GM18867 (cell line): ENCODE data around the gene ZNF235.
"Not testable (repeated sequence)": the region's sequence is repeated elsewhere in the genome, so short reads cannot be mapped to it uniquely, and the experiment has no call there.

Experiments used
- ATAC-seq: cut with Tn5 transposase; IDR thresholded peaks from one replicate; pipeline ENCODE4 v1.9.1; 2021; ENCODE audit warnings: mild to moderate bottlenecking, moderate library complexity; ENCODE audit not compliant: unreplicated experiment

ZNF235 gene

GRCh38 chr19:44304659-44305193 is at the start of gene ZNF235:
TSS of gene ZNF235 (minus strand) at chr19:44305025. CDS start at chr19:44303404, 1,621 bp downstream.
- peak; percentile 90 for ATAC-seq

GRCh38 chr19:44346556-44346955 is 41.7 kb upstream of the ZNF235 start:
- ATAC-seq = no peak

DNA sequence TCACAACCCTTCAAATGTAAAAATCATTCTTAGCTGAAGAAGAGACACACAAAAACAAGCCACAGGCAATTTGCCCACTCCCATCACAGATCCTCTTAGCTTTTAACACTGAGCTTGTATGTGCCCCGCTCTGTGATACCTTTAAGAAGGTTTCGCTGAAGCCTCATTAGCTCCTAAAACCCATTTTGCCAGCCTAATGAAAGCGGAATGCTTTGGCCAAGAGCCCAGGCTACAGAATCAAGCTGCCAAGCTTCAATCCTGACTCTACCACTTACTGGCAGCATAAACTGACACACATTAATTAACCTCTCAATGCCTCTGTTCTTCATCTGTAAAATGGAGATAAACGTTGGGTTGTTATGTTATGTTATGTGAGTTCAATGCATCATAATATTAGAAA is 41.1 kb upstream of the ZNF235 start:
- ATAC-seq = no peak

- no peak for ATAC-seq
Measured at GRCh38 chr19:44344255-44344654, 39.4 kb upstream of the ZNF235 start.

GRCh38 chr19:44341794-44342193 is 37.0 kb upstream of the ZNF235 start:
- ATAC-seq = no peak

- ATAC-seq = not testable (repeated sequence)
Measured at GRCh38 chr19:44334639-44335038, 29.8 kb upstream of the ZNF235 start.

GRCh38 chr19:44332145-44332544 is 27.3 kb upstream of the ZNF235 start:
- ATAC-seq = no peak

GRCh38 chr19:44315883-44316282 is 11.1 kb upstream of the ZNF235 start:
- no peak for ATAC-seq

- no peak for ATAC-seq
Measured at GRCh38 chr19:44313231-44313630, 8.4 kb upstream of the ZNF235 start.

DNA sequence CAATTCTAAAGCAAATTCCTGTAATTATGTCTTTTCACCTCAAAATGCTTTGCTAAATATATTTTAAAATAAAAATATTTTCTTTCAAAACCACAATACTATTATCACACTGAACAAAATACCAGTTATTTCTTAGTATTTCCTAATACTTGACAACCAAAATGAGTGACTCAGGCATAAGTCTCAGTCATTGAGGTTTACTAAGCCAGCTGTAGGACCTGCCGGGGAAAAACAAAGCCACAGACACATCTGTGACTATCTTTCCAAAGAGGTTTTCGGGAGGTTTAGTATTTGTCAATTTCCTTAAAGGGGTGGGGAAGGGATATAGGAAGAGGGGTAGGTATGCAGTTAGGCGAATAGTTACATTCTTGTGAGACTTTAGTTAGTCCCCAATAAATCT is 3.2 kb upstream of the ZNF235 start:
- ATAC-seq = no peak

DNA sequence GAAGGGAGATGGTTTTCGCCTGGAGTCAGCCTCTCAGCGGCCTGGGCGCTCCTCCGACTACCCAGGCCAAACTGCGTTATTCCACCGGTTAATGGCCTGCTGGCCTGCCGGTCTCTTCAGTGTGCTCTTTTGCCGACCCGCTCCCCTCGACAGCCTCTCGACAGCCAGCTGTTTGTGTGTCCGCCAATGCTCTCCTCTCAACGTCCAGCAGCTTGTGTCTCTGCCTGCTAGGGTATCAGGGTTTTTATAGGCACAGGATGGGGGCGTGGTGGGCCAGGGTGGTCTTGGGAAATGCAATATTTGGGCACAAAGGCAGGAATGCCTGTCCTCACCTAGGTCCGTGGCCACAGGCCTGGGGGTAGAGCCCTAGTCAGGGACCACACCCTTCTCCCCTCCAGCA is 1.5 kb upstream of the ZNF235 start:
- ATAC-seq = no peak

DNA sequence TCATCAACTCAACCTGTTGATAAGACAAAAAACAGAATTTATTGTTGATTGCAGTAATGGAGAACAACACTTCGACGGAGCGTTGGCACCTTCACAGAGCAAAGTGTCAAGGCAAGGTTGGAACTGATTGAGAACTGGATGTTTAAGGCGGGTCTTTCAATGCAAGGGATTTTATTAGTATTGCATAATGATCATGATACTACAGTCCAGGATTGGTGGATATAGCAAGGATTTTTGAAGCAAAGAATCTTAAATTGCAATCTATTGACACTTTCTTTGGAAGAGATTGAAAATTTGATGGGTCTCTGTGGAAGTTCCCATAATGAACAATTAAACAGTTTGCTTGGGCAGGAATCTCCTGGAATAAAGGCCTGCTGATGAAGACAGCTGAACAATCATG is 632 bp upstream of the ZNF235 start:
- no peak for ATAC-seq

DNA sequence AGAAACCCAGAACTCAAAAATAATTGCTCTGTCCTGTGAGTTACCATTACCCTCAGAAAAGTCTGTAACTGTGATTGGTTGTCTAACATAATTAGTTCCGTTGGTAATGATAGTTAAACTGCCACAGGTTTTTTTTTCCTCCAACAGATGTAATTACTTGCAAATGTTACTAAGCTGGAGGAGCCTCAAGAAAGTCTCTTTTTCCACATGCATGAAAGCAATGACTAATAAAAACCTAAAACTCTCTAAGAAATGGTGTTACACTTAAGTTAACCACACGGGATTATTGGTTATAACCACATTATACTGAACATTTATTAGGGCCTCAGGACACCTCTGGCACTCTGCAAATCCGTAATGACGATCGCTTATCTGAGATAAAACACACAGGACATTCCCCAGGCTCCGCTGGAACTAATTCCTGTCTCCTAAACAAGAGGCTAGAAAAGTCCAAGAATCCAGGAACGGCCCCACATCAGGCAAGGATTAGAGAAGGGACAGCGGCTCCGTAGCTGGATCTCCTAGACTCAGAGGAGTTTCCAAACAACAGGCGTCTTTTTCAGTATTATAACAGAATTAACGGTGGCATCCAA is 753 bp downstream of the ZNF235 start:
- ATAC-seq = no peak

GRCh38 chr19:44303320-44303719 is 1.5 kb downstream of the ZNF235 start:
- no peak for ATAC-seq

DNA sequence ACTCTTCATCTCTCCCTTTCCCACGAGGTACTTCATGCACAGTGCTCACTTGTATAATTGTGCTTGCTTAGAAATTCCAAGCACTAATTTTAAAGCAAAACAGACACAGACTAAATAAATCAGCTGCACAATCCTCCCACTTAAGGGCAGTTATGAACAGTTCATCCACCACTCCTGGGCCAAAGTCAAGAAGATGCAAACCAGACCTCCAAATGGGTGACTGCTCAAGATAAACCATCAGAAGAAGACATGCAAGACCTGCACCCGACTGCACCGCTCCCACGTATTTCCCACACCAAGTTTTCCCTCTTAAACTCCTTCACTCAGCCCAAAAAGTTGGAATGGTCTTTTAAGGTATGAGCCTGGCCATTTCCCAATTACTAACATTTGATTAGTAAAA is 19.9 kb downstream of the ZNF235 start:
- no peak for ATAC-seq

- ATAC-seq = no peak
Measured at GRCh38 chr19:44282846-44283245, 22.0 kb downstream of the ZNF235 start.

DNA sequence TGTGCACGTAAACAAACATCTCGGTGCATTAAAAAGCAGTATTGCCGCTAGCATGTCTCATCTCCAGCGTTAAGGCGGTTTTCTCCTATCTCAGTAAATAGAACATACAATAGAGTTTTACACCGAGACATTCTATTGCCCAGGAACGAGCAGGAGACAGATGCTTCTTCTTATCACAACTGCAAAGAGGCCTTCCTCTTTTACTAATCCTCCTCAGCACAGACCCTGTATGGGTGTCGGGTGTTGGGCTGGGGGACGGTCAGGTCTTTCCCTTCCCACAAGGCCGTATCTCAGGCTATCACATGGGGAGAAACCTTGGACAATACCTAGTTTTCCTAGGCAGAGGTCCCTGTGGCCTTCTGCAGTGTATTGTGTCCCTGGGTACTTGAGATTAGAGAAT is 23.9 kb downstream of the ZNF235 start:
- no peak for ATAC-seq

DNA sequence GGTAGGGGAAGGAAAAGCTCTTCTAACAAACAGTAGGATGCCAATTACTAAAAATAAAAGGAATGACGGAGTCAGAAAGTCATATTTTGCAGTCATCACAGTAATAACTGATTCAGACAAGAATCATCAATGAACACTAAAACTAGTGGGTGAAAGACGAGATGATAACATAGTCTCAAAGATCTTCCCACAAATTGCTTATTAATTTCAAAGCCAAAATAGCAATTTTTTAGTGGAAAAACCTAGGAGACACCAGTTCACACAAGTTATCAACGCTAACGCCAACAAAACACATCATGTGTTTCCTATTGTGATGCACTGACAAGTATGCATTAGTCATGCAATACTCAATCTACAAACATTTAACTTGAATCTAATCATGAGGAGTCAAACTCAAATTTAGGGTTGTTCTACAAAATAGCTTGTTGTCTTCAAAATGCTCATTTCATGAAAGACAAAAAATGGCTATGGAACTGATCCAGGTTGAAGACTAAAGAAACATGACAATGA is 26.6 kb downstream of the ZNF235 start:
- no peak for ATAC-seq

DNA sequence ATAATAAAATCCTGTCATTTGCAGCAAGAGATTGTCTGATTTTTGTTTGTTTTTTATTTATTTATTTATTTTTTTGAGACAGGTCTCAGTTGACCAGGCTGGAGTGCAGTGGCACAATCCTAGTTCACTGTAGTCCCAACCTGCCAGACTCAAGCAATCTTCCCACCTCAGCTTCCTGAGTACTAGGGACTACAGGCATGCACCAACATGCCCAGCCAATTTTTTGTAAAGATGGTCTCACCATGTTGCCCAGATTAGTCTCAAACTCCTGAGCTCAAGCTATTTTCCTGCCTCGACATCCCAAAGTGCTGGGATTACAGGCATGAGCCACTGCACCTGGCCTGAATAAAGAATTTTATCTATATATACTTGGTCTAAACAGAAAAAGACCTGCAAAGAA is 27.5 kb downstream of the ZNF235 start:
- no peak for ATAC-seq

- ATAC-seq = no peak
Measured at GRCh38 chr19:44260695-44261446, 44.0 kb downstream of the ZNF235 start.

- no peak for ATAC-seq
Measured at GRCh38 chr19:44260343-44260681, 44.5 kb downstream of the ZNF235 start.

DNA sequence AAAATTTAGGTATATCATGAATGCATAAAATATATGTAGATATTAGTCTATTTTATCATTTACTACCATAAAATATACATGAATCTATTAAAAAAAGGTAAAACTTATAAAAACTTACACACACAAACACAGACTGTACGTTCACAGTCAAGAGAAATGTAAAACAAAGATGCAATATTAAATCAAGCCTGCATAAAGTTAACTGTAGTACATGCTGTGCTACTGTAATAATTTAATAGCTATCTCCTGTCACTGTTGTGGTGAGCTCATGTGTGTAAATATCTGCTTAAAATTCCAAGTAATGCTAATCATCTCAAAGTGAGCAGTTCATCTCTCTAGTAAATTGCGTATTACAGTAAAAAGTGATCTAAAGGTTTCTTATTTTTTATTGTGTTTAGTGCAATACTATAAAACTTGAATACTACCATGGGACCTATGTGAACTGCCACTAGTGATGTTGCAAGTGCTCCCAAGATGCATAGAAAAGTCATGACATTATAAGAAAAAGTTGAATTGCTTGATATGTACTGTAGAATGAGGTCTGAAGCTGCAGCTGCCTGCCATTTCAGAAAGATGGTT is 45.9 kb downstream of the ZNF235 start:
- ATAC-seq = no peak
